ENCODE data around the gene TUBAL3. TPM values are rescaled to one million over a fixed set of nuclear protein-coding genes. Genes with fewer than 3 reads are reported as not detected.

TUBAL3 gene
- total and polyA plus RNA-seq, 4 donors = 0.06 to 0.12 (median 0.06) TPM; not detected in 1

- no peak overlapping the region for H3K4me3 ChIP-seq
- H3K4me1 ChIP-seq (ENCODE audit: control insufficient read depth in 5 of 5, insufficient read depth in 5 of 5, low read length in 5 of 5) = peaks cover 0 to 14% (median 2%) of the 10 kb centered on the region in 5 donors
- peak overlapping the region in 1 of 2 donors; percentile 59 for H3K27ac ChIP-seq (ENCODE audit: low read depth in 1 of 2, low read length in 1 of 2)
- no peak for ATAC-seq (ENCODE audit: insufficient read depth, low FRiP score)
- 16 to 17% methylated on average over 5 of the region's 5 CpGs for WGBS, 2 donors
- TF ChIP-seq, protein P1, sequence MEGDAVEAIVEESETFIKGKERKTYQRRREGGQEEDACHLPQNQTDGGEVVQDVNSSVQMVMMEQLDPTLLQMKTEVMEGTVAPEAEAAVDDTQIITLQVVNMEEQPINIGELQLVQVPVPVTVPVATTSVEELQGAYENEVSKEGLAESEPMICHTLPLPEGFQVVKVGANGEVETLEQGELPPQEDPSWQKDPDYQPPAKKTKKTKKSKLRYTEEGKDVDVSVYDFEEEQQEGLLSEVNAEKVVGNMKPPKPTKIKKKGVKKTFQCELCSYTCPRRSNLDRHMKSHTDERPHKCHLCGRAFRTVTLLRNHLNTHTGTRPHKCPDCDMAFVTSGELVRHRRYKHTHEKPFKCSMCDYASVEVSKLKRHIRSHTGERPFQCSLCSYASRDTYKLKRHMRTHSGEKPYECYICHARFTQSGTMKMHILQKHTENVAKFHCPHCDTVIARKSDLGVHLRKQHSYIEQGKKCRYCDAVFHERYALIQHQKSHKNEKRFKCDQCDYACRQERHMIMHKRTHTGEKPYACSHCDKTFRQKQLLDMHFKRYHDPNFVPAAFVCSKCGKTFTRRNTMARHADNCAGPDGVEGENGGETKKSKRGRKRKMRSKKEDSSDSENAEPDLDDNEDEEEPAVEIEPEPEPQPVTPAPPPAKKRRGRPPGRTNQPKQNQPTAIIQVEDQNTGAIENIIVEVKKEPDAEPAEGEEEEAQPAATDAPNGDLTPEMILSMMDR (IDR thresholded peaks at IDR 0.05; ENCODE audit: control extremely low read depth, extremely low read depth) = no peak
- no peaks in the 10 kb centered on the region for H3K9me3 ChIP-seq (ENCODE audit: control insufficient read depth in 4 of 4, insufficient read depth in 3 of 4, low read length in 3 of 4)
- no peaks in the 10 kb centered on the region for H3K27me3 ChIP-seq (ENCODE audit: control insufficient read depth in 3 of 3, insufficient read depth in 3 of 3, low read length in 2 of 3)
- H3K36me3 ChIP-seq (ENCODE audit: control insufficient read depth in 4 of 4, insufficient read depth in 4 of 4, low read length in 4 of 4) = peaks cover 0 to 5% (median 0%) of the 10 kb centered on the region in 4 donors
- H3K9ac ChIP-seq (ENCODE audit: insufficient read depth in 1 of 2, low read length in 2 of 2) = peak overlapping the region; percentile 76 to 87
- peak in 1 of 3 donors; percentile 42 for DNase-seq
Measured at GRCh38 chr10:5447611-5448071, 43.0 kb upstream of the TUBAL3 start.

DNA sequence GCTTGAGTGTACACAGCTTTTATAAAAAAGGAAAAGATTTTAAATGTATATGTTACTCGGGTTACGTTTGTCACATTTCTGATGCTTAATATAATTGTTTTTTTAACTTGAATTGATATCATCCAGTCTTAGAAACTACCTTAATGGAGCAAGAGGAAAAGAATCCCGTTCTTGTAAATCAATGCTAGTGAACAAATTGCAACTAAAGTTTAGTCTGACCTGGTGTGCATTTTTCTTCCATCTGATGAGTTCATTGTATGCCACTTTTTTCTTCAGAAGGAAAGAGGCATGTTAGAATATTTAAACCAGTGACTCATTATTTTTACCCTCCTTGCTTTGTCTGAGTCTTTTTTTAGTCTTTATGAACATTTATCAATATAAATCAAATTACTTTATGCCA is 42.4 kb upstream of the TUBAL3 start:
- no peak overlapping the region for H3K4me3 ChIP-seq
- no peaks in the 10 kb centered on the region for H3K36me3 ChIP-seq (ENCODE audit: control insufficient read depth in 4 of 4, insufficient read depth in 4 of 4, low read length in 4 of 4)
- H3K27ac ChIP-seq (ENCODE audit: low read depth in 1 of 2, low read length in 1 of 2) = no peak overlapping the region
- H3K9ac ChIP-seq (ENCODE audit: insufficient read depth in 1 of 2, low read length in 2 of 2) = peak overlapping the region; percentile 75 to 87
- H3K27me3 ChIP-seq (ENCODE audit: control insufficient read depth in 3 of 3, insufficient read depth in 3 of 3, low read length in 2 of 3) = no peaks in the 10 kb centered on the region
- peaks cover 0 to 14% (median 2%) of the 10 kb centered on the region in 5 donors for H3K4me1 ChIP-seq (ENCODE audit: control insufficient read depth in 5 of 5, insufficient read depth in 5 of 5, low read length in 5 of 5)
- no peaks in the 10 kb centered on the region for H3K9me3 ChIP-seq (ENCODE audit: control insufficient read depth in 4 of 4, insufficient read depth in 3 of 4, low read length in 3 of 4)
- ATAC-seq (ENCODE audit: insufficient read depth, low FRiP score) = no peak
- 21 to 28% methylated on average over 3 of the region's 3 CpGs for WGBS, 2 donors
- DNase-seq = peak in 2 of 3 donors; percentile 33 to 45
- TF ChIP-seq, protein P1 (IDR thresholded peaks at IDR 0.05; ENCODE audit: control extremely low read depth, extremely low read depth) = no peak

GRCh38 chr10:5446390-5446926 is 41.8 kb upstream of the TUBAL3 start:
- no peaks in the 10 kb centered on the region for H3K36me3 ChIP-seq (ENCODE audit: control insufficient read depth in 4 of 4, insufficient read depth in 4 of 4, low read length in 4 of 4)
- WGBS, 2 donors = 4 to 6% methylated on average over 23 of the region's 23 CpGs

More at GRCh38 chr10:5446390-5446926, 41.8 kb upstream of the TUBAL3 start:
- Histone ChIP-seq H3K9ac (ENCODE audit: insufficient read depth in 1 of 2, low read length in 2 of 2) (peak overlapping the region; percentile 73 to 75), H3K4me1 (ENCODE audit: control insufficient read depth in 5 of 5, insufficient read depth in 5 of 5, low read length in 5 of 5) (peaks cover 0 to 14% (median 2%) of the 10 kb centered on the region in 5 donors), H3K9me3 (ENCODE audit: control insufficient read depth in 4 of 4, insufficient read depth in 3 of 4, low read length in 3 of 4) (no peaks in the 10 kb centered on the region), H3K4me3 (peak overlapping the region; percentile 16), H3K27ac (ENCODE audit: low read depth in 1 of 2, low read length in 1 of 2) (peak overlapping the region in 1 of 2 donors; percentile 85), H3K27me3 (ENCODE audit: control insufficient read depth in 3 of 3, insufficient read depth in 3 of 3, low read length in 2 of 3) (no peaks in the 10 kb centered on the region)
- ATAC-seq (ENCODE audit: insufficient read depth, low FRiP score) (peak; percentile 94), DNase-seq (peak; percentile 85 to 91 (median 90))
- TF ChIP-seq, protein P1 (IDR thresholded peaks at IDR 0.05; ENCODE audit: control extremely low read depth, extremely low read depth) = no peak
